ENCODE results near the gene NBR1. TPM values are rescaled to one million over a fixed set of nuclear protein-coding genes. Genes with fewer than 3 reads are reported as not detected.

Gene NBR1
- total and polyA plus RNA-seq, 2 of the 8 experiments (the other 6 are each of a cell fraction or from before 2014, with no cell fraction given), result 13.5 to 36.0 TPM

- TF ChIP-seq CTBP2 (IDR thresholded peaks at IDR 0.05; ENCODE audit: borderline replicate concordance, insufficient read depth, insufficient read length, low read length) (no peak), TCF12 (IDR thresholded peaks at IDR 0.05; ENCODE audit: low read depth, low read length) (no peak)
Observed at GRCh38 chr17:43216369-43216761, 45.4 kb downstream of the NBR1 start (continued).
